Activated CD4-positive, alpha-beta T cell treated with anti-CD3 and anti-CD28 coated beads, Interleukin-2, amount 50 U/mL, for 48 hours (primary cell): ENCODE measurements around the gene MIER2.
"Not testable (repeated sequence)": the region's sequence is repeated elsewhere in the genome, so short reads cannot be mapped to it uniquely, and the experiment has no call there.

Experiments used
- DNase-seq, 2 experiments: peaks; one replicate each; pipeline ENCODE4 v3.0.0-alpha.2; 2020

MIER2 gene

GRCh38 chr19:355536-355935, 10.9 kb upstream of the MIER2 start:
- not testable (repeated sequence) for DNase-seq

GRCh38 chr19:355134-355533, 10.5 kb upstream of the MIER2 start:
- DNase-seq, result no peak

- no peak for DNase-seq
These were observed 7.5 kb upstream of the MIER2 start for GRCh38 chr19:351976-352625.

GRCh38 chr19:347946-348861, 3.6 kb upstream of the MIER2 start:
- no peak for DNase-seq

- no peak for DNase-seq
These were observed 804 bp upstream of the MIER2 start for GRCh38 chr19:345320-345879.

GRCh38 chr19:343941-344624, 513 bp downstream of the MIER2 start:
- DNase-seq, result peak; percentile 22 to 30

- DNase-seq, result no peak
These were observed 1.1 kb downstream of the MIER2 start for GRCh38 chr19:343451-343931.

- no peak for DNase-seq
These were observed 1.7 kb downstream of the MIER2 start for GRCh38 chr19:342801-343421.

- DNase-seq, result no peak
These were observed 2.5 kb downstream of the MIER2 start for GRCh38 chr19:342128-342455.

- no peak for DNase-seq
These were observed 3.0 kb downstream of the MIER2 start for GRCh38 chr19:341386-342127.

- DNase-seq, result no peak
These were observed 3.8 kb downstream of the MIER2 start for GRCh38 chr19:340620-341385.

GRCh38 chr19:339262-339887, 5.2 kb downstream of the MIER2 start:
- no peak for DNase-seq

- no peak for DNase-seq
These were observed 6.2 kb downstream of the MIER2 start for GRCh38 chr19:338421-338820.

- no peak for DNase-seq
These were observed 8.5 kb downstream of the MIER2 start for GRCh38 chr19:336067-336614.

- no peak for DNase-seq
These were observed 9.0 kb downstream of the MIER2 start for GRCh38 chr19:335486-336066.

GRCh38 chr19:335072-335471, 9.5 kb downstream of the MIER2 start:
- DNase-seq, result no peak

- no peak for DNase-seq
These were observed 10.1 kb downstream of the MIER2 start for GRCh38 chr19:334296-335071.

- no peak for DNase-seq
These were observed 14.1 kb downstream of the MIER2 start for GRCh38 chr19:330503-330902.

GRCh38 chr19:329876-330275, 14.7 kb downstream of the MIER2 start:
- no peak for DNase-seq
